M059J (cell line): Measurements from ENCODE around the gene TAF1C. TPM values are rescaled to one million over a fixed set of nuclear protein-coding genes. Genes with fewer than 3 reads are reported as not detected.
"Not testable (repeated sequence)": the region's sequence is repeated elsewhere in the genome, so short reads cannot be mapped to it uniquely, and the experiment has no call there.

Source experiments
- DNase-seq: peaks from one replicate; pipeline ENCODE4 v3.0.0-alpha.2; 2012; ENCODE audit warnings: low read depth
- total RNA-seq: library from RNA; depleted of rRNA; stranded (reverse); fragments of >200 nt; shearing (Covaris generic); gene quantifications from 2 replicates; pipeline ENCODE4 v1.2.3, GENCODE V29; 2014; rRNA removed

Gene TAF1C
- 15.1 and 23.4 TPM in 2 replicates for total RNA-seq

GRCh38 chr16:84186685-84187437 is at the start of gene TAF1C:
TSS of gene TAF1C (minus strand) at chr16:84187057. CDS start at chr16:84184988, 2,069 bp downstream.
- peak; percentile 93 for DNase-seq

- peak; percentile 8 for DNase-seq
These were observed 47.7 kb upstream of the TAF1C start for GRCh38 chr16:84234321-84235241.

- DNase-seq, result no peak
These were observed 46.9 kb upstream of the TAF1C start for GRCh38 chr16:84233748-84234147.

GRCh38 chr16:84232969-84233368 is 46.1 kb upstream of the TAF1C start:
- DNase-seq, result no peak

- no peak for DNase-seq
These were observed 45.2 kb upstream of the TAF1C start for GRCh38 chr16:84232060-84232459.

- DNase-seq, result no peak
These were observed 42.6 kb upstream of the TAF1C start for GRCh38 chr16:84229471-84229870.

GRCh38 chr16:84228256-84228838 is 41.5 kb upstream of the TAF1C start:
- DNase-seq, result peak; percentile 97

GRCh38 chr16:84227548-84227947 is 40.7 kb upstream of the TAF1C start:
- no peak for DNase-seq

GRCh38 chr16:84226026-84226425 is 39.2 kb upstream of the TAF1C start:
- no peak for DNase-seq

- DNase-seq, result no peak
These were observed 38.7 kb upstream of the TAF1C start for GRCh38 chr16:84225571-84225970.

- DNase-seq, result no peak
These were observed 38.3 kb upstream of the TAF1C start for GRCh38 chr16:84225126-84225525.

- DNase-seq, result no peak
These were observed 37.7 kb upstream of the TAF1C start for GRCh38 chr16:84224554-84224953.

- DNase-seq, result peak; percentile 56
These were observed 36.6 kb upstream of the TAF1C start for GRCh38 chr16:84223456-84223855.

GRCh38 chr16:84220851-84221250 is 34.0 kb upstream of the TAF1C start:
- peak; percentile 22 for DNase-seq

GRCh38 chr16:84218956-84219355 is 32.1 kb upstream of the TAF1C start:
- DNase-seq, result no peak

GRCh38 chr16:84218176-84218823 is 31.4 kb upstream of the TAF1C start:
- DNase-seq, result peak; percentile 52

- DNase-seq, result not testable (repeated sequence)
These were observed 29.3 kb upstream of the TAF1C start for GRCh38 chr16:84216144-84216543.

GRCh38 chr16:84215531-84215930 is 28.7 kb upstream of the TAF1C start:
- no peak for DNase-seq

- no peak for DNase-seq
These were observed 27.7 kb upstream of the TAF1C start for GRCh38 chr16:84214451-84215066.

- DNase-seq, result no peak
These were observed 25.8 kb upstream of the TAF1C start for GRCh38 chr16:84212631-84213030.

GRCh38 chr16:84212154-84212553 is 25.3 kb upstream of the TAF1C start:
- no peak for DNase-seq
